Heart right ventricle (tissue), 16 donors: ENCODE data around the gene RAB37. TPM values are rescaled to one million over a fixed set of nuclear protein-coding genes. Genes with fewer than 3 reads are reported as not detected.

Experiments used
- ATAC-seq, 8 donors: fragments of 200-7000 bp; cut with Tn5 transposase; one replicate each; pipeline ENCODE4 v1.9.1; 2020; ENCODE audit warnings: mild to moderate bottlenecking in 8 of 8, moderate library complexity in 8 of 8, moderate number of reproducible peaks in 1 of 8
- DNase-seq, 2 donors: peaks; one replicate each; pipeline ENCODE4 v3.0.0-alpha.2; 2020
- H3K27ac ChIP-seq, 10 donors: fragments of 200-600 bp; sonication (generic) in 2 of 10; one replicate each; pipeline versions ENCODE4 v1.5.0 to v1.8.0; 2020 to 2022; ENCODE audit warnings: mild to moderate bottlenecking in 3 of 10
- H3K27me3 ChIP-seq, 7 donors: fragments of 200-600 bp; one replicate each; pipeline ENCODE4 v1.8.0; 2021 to 2022; ENCODE audit warnings: mild to moderate bottlenecking in 2 of 7
- H3K36me3 ChIP-seq, 9 donors: fragments of 200-600 bp; sonication (generic) in 1 of 9; one replicate each; pipeline versions ENCODE4 v1.5.0 to v1.8.0; 2020 to 2022; ENCODE audit warnings: mild to moderate bottlenecking in 2 of 9
- H3K4me1 ChIP-seq, 9 donors: fragments of 200-600 bp; sonication (generic) in 1 of 9; one replicate each; pipeline versions ENCODE4 v1.5.0 to v1.8.0; 2020 to 2022; ENCODE audit warnings: mild to moderate bottlenecking in 4 of 9
- H3K4me3 ChIP-seq, 10 donors: fragments of 200-600 bp; sonication (generic) in 2 of 10; one replicate each; pipeline versions ENCODE4 v1.5.0 to v1.8.0; 2020 to 2022; ENCODE audit warnings: mild to moderate bottlenecking in 7 of 10, moderate library complexity in 2 of 10
- H3K9me3 ChIP-seq, 11 donors: fragments of 200-600 bp in 10 of 11; sonication (generic) in 2 of 11; one replicate each; pipeline versions ENCODE4 v1.5.0 to v1.8.0; 2013 to 2022; ENCODE audit warnings: mild to moderate bottlenecking in 2 of 11, control low read depth in 1 of 11, moderate library complexity in 1 of 11
- CTCF ChIP-seq, 9 donors: fragments of 200-600 bp; sonication (generic) in 2 of 9; IDR thresholded peaks; one replicate each; pipeline versions ENCODE4 v1.5.0 to v1.8.0; 2021 to 2022; ENCODE audit warnings: antibody characterized with exemption in 9 of 9, mild to moderate bottlenecking in 5 of 9, moderate library complexity in 1 of 9
- WGBS, 2 donors: extraction: QIAGEN DNeasy Blood & Tissue Kit; methylation state at CpG; one replicate each; pipeline ENCODE4 v1.1.7; 2013; ENCODE audit warnings: inconsistent platforms in 1 of 2; 5-methylcytosine and 5-hydroxymethylcytosine counted together
- intact Hi-C, 10 donors: fragments of 100-400 bp; cut with DNase I; formaldehyde crosslinking; loops; one replicate each; pipeline versions ENCODE4 v1.11.1 to v1.14.2; 2022
- polyA plus RNA-seq, 2 donors: library from polyadenylated mRNA; stranded (reverse); fragments of 200-250 nt; gene quantifications; one replicate each; pipeline ENCODE4 v1.2.3, GENCODE V29; 2013
- total RNA-seq, 10 donors: library from RNA; stranded (reverse); fragmentation: NEBNext Ultra II Directional in 3 of 10; extraction: Animal tissue kit (Norgen Biotek cat#: 25700) in 3 of 10; gene quantifications; one replicate each; pipeline versions ENCODE4 v1.2.1 to v1.2.4, GENCODE V29; 2021 to 2023
- donor health status: Arrhythmogenic right ventricular cardiomyopathy.
- donor health status: ischemic (EF 13 %, LVEDD 7.1; RV severe dilation, severe dysfunction).
- donor health status: healthy with polysubstance abuse.
- donor health status: DM: no; HTN: yes; CAD: no.
- donor health status: DM: no; HTN: no; CAD: no.
- donor health status: ischemic (EF 25% LVEDD 6.9; RV normal size, moderate dysfunction).
- donor health status: ischemic (EF 25% LVEDD 5.7; RV mildly dilated, moderate dysfunction).
- donor health status: healthy.
- donor health status: DM: yes; HTN: yes; CAD: no.
- donor health status: Ischemic cardiomyopathy.
- donor health status: ischemic (EF 35%, LVEDD 5.7; RV mildly dilated, moderate dysfunction).
- donor health status: nonischemic (EF 11% LVEDD 7.7; RV severe dilation, severe dysfunction).
- donor health status: DM: yes; HTN: yes; CAD: no.
- donor health status: PGD.
- donor health status: ischemic (EF 29% LVEDD 5.4; RV normal size, mild dysfunction).
- donor health status: nonischemic (EF 23%, LVEDD 6.1; RV moderate dilation, normal function).

The RAB37 gene
- total and polyA plus RNA-seq, 12 donors: 0.93 to 2.8 (median 1.6) TPM

- TF ChIP-seq CTCF (IDR thresholded peaks at IDR 0.05): no peak
- H3K27ac ChIP-seq: peak overlapping the region in 8 of 10 donors; percentile 57 to 92 (median 84)
- peaks cover 7 to 76% (median 40%) of the 10 kb centered on the region in 9 donors for H3K4me1 ChIP-seq
- H3K9me3 ChIP-seq: no peaks in the 10 kb centered on the region
- H3K4me3 ChIP-seq: peak overlapping the region; percentile 68 to 95 (median 88)
- H3K36me3 ChIP-seq: peaks cover 0 to 8% (median 0%) of the 10 kb centered on the region in 9 donors
- peak in 1 of 8 donors; percentile 1 for ATAC-seq
- DNase-seq: no peak
- H3K27me3 ChIP-seq: no peaks in the 10 kb centered on the region
- intact Hi-C loops: no loop called here
- 70 to 83% methylated on average over 6 of the region's 6 CpGs for WGBS, 2 donors
Measured at GRCh38 chr17:74750039-74750326, 12.9 kb downstream of the RAB37 start.

- peak in 3 of 8 donors; percentile 12 to 24 (median 13) for ATAC-seq
- intact Hi-C loops: no loop called here
- Histone ChIP-seq H3K27me3 (no peaks in the 10 kb centered on the region), H3K9me3 (no peaks in the 10 kb centered on the region), H3K36me3 (peaks cover 0 to 9% (median 0%) of the 10 kb centered on the region in 9 donors), H3K4me3 (peak overlapping the region in 9 of 10 donors; percentile 81 to 95 (median 88)), H3K27ac (peak overlapping the region in 8 of 10 donors; percentile 57 to 92 (median 84)), H3K4me1 (peaks cover 7 to 71% (median 36%) of the 10 kb centered on the region in 9 donors)
- TF ChIP-seq CTCF (IDR thresholded peaks at IDR 0.05): no peak
- WGBS, 2 donors: 63 to 81% methylated on average over 13 of the region's 13 CpGs
- DNase-seq: no peak
Measured at GRCh38 chr17:74750327-74751069, 13.4 kb downstream of the RAB37 start.

GRCh38 chr17:74752415-74752814 lies 15.4 kb downstream of the RAB37 start:
- ATAC-seq: no peak
- Histone ChIP-seq H3K4me1 (peaks cover 14 to 73% (median 45%) of the 10 kb centered on the region in 9 donors), H3K27me3 (no peaks in the 10 kb centered on the region), H3K36me3 (peaks cover 0 to 9% (median 0%) of the 10 kb centered on the region in 9 donors), H3K9me3 (no peaks in the 10 kb centered on the region), H3K27ac (peak overlapping the region in 1 of 10 donors; percentile 77), H3K4me3 (peak overlapping the region in 1 of 10 donors; percentile 95)
- intact Hi-C loops: no loop called here
- 88 to 90% methylated on average over 9 of the region's 9 CpGs for WGBS, 2 donors
- TF ChIP-seq CTCF (IDR thresholded peaks at IDR 0.05): no peak
- no peak for DNase-seq

GRCh38 chr17:74752822-74753401 lies 15.9 kb downstream of the RAB37 start:
- Histone ChIP-seq H3K36me3 (peaks cover 0 to 9% (median 0%) of the 10 kb centered on the region in 9 donors), H3K27ac (no peak overlapping the region), H3K4me1 (peaks cover 14 to 73% (median 45%) of the 10 kb centered on the region in 9 donors), H3K27me3 (no peaks in the 10 kb centered on the region), H3K9me3 (no peaks in the 10 kb centered on the region), H3K4me3 (no peak overlapping the region)
- no peak for ATAC-seq
- no peak for TF ChIP-seq CTCF (IDR thresholded peaks at IDR 0.05)
- WGBS, 2 donors: 90 to 92% methylated on average over 7 of the region's 7 CpGs
- no peak for DNase-seq
- intact Hi-C loops: no loop called here
